OCI-LY7 (cell line): ENCODE measurements around the gene ZSCAN30. TPM values are rescaled to one million over a fixed set of nuclear protein-coding genes. Genes with fewer than 3 reads are reported as not detected.

Experiments
- BruUV-seq: library from RNA; stranded (reverse); fragments of 400-500 nt; replicated peaks from 2 replicates; lab custom pipeline; 2021; lab: Mats Ljungman, UMichigan
- CTCF ChIA-PET: fragments of 300-600 bp; sonication (Branson Sonifier 250); formaldehyde crosslinking; loops from one replicate; lab custom pipeline; 2022; ENCODE audit warnings: antibody characterized with exemption; ENCODE audit not compliant: unreplicated experiment; lab: Charles Lee
- POLR2A ChIA-PET: fragments of 300-600 bp; sonication (Branson Sonifier 250); formaldehyde crosslinking; loops from one replicate; lab custom pipeline; 2022; ENCODE audit warnings: antibody characterized with exemption; lab: Charles Lee
- DNase-seq: peaks from one replicate; pipeline ENCODE4 v3.0.0-alpha.2; 2015; ENCODE audit warnings: low spot score
- H2AFZ ChIP-seq: fragments of 200-600 bp; sonication (generic), shearing (Covaris generic); 2 replicates; pipeline ENCODE4 v1.6.1; 2014; ENCODE audit warnings: mild to moderate bottlenecking, antibody characterized with exemption, low read length, moderate library complexity
- H3K27ac ChIP-seq: fragments of 200-600 bp; sonication (generic); 2 replicates; pipeline ENCODE4 v1.5.1; 2014; ENCODE audit warnings: mixed run types, low read depth, mild to moderate bottlenecking, moderate library complexity, low read length, inconsistent platforms; ENCODE audit not compliant: poor library complexity, severe bottlenecking
- H3K36me3 ChIP-seq: fragments of 200-600 bp; sonication (generic); 2 replicates; pipeline ENCODE4 v1.6.1; 2014; ENCODE audit warnings: mild to moderate bottlenecking, antibody characterized with exemption, low read length, moderate library complexity, mixed read lengths; ENCODE audit not compliant: insufficient read depth
- H3K4me1 ChIP-seq: fragments of 200-600 bp; sonication (generic); 2 replicates; pipeline ENCODE4 v1.5.1; 2014; ENCODE audit warnings: mild to moderate bottlenecking, low read length; ENCODE audit not compliant: insufficient read depth, poor library complexity, severe bottlenecking
- H3K4me2 ChIP-seq: fragments of 200-600 bp; sonication (generic); 2 replicates; pipeline ENCODE4 v1.6.1; 2014; ENCODE audit warnings: mild to moderate bottlenecking, low read length
- H3K4me3 ChIP-seq: fragments of 200-600 bp; sonication (generic); 2 replicates; pipeline ENCODE4 v1.5.1; 2014; ENCODE audit warnings: mild to moderate bottlenecking, low read depth, low read length; ENCODE audit not compliant: poor library complexity, severe bottlenecking
- H3K79me2 ChIP-seq: fragments of 200-600 bp; sonication (generic); 2 replicates; pipeline ENCODE4 v1.6.1; 2016; ENCODE audit warnings: low read depth, mild to moderate bottlenecking, low read length, moderate library complexity, mixed read lengths; ENCODE audit not compliant: insufficient read depth
- H3K9me2 ChIP-seq: fragments of 200-600 bp; sonication (generic); 2 replicates; pipeline ENCODE4 v1.6.1; 2016; ENCODE audit warnings: mild to moderate bottlenecking, low read length, mixed read lengths; ENCODE audit not compliant: insufficient read depth
- H3K9me3 ChIP-seq: fragments of 200-600 bp; sonication (generic); 2 replicates; pipeline ENCODE4 v1.6.1; 2014; ENCODE audit warnings: mild to moderate bottlenecking, mixed run types, low read length, mixed read lengths
- H4K20me1 ChIP-seq: fragments of 200-600 bp; sonication (generic); 2 replicates; pipeline ENCODE4 v1.6.1; 2014; ENCODE audit warnings: mild to moderate bottlenecking, antibody characterized with exemption, low read length, moderate library complexity, mixed read lengths; ENCODE audit not compliant: insufficient read depth
- EZH2phosphoT487 ChIP-seq: fragments of 200-600 bp; sonication (generic); IDR thresholded peaks from 2 replicates; pipeline ENCODE4 v1.6.1; 2018; ENCODE audit warnings: low read depth, borderline replicate concordance, mild to moderate bottlenecking, mixed run types, antibody characterized with exemption, low read length, moderate library complexity, mixed read lengths
- intact Hi-C: fragments of 100-400 bp; cut with micrococcal nuclease; formaldehyde crosslinking; loops from one replicate; pipeline ENCODE4 v1.10.0; 2022; ENCODE audit not compliant: unreplicated experiment
- total RNA-seq, 2 experiments: library from RNA; depleted of rRNA in 1 of 2; stranded (reverse); fragments of >200 nt in 1 of 2; shearing (Covaris generic) in 1 of 2; gene quantifications; 2 replicates each; pipeline ENCODE4 v1.2.3, GENCODE V29; 2014 to 2022
- TF ChIP-seq, protein P1 (sequence below): fragments of 200-600 bp; sonication (generic); conservative IDR thresholded peaks from 2 replicates; pipeline ENCODE4 v1.5.1; 2014; ENCODE audit warnings: mild to moderate bottlenecking, antibody characterized with exemption, low read length, moderate library complexity, mixed read lengths

The ZSCAN30 gene
- total RNA-seq, 2 experiments from 2014 or later, result 4.3 to 7.6 TPM

DNA sequence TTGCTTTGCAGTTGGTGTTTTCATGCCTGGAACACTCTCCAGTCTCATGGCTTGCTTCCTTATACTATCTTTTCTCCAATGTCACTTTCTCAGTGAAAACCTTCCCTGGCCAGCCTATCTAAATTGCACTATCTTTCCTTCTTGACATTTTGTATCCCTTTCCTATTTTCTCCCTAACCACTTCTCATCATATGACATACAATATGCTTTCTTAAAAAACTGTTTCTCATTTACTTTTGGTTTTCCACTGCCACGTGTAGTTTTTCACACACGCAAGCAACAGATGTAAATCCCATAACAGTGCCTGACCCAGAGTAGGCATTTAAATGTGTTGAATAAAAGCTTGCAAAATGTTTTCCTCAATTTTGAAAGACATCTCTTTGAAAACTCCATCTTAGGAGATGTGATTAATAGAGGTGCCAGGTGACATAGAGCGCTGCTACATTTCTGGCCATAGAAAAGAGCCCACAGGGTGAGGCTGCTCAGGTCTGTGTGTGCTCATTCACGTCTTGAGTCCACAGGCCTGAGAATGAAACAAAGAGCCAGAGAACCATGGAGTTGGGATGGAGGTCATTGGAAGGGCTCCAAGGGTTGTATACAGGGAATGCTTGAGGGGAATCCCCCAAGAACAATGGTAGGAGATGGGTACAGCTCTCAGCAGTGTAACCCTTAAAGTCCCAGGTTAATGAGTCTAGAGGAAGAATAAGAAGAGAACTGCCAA is 41.5 kb upstream of the ZSCAN30 start:
- ChIA-PET POLR2A (no interaction called here), CTCF (no interaction called here)

DNA sequence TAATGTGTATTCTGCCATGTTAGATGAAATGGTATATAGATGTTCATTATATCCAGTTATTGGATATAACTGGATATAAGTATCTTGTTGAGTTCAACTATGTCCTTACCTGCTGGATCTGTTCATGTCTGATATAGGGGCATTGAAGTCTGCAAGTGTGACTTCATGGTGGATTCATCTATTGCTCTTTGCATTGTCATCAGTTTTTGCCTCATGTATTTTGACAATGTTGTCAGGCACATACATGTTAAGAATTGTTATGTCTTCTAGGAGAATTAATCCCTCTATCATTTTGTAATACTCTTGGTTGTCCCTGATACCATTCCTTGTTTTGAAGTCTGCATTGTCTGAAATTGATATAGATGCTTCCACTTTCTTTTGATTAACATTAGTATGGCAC is 38.8 kb upstream of the ZSCAN30 start:
- H3K4me2 ChIP-seq, result no peak overlapping the region
- no peak for DNase-seq
- BruUV-seq, result no TSS peak
- CTCF ChIA-PET, result no interaction called here
- no peaks in the 10 kb centered on the region for H3K9me2 ChIP-seq
- POLR2A ChIA-PET, result no interaction called here
- intact Hi-C loops, result no loop called here
- no peak overlapping the region for H3K27ac ChIP-seq
- H3K9me3 ChIP-seq, result no peaks in the 10 kb centered on the region
- H3K4me1 ChIP-seq, result no peaks in the 10 kb centered on the region
- peaks cover 24% of the 10 kb centered on the region for H3K36me3 ChIP-seq
- no peak overlapping the region for H3K4me3 ChIP-seq
- no peak for TF ChIP-seq EZH2phosphoT487
- TF ChIP-seq, protein P1, sequence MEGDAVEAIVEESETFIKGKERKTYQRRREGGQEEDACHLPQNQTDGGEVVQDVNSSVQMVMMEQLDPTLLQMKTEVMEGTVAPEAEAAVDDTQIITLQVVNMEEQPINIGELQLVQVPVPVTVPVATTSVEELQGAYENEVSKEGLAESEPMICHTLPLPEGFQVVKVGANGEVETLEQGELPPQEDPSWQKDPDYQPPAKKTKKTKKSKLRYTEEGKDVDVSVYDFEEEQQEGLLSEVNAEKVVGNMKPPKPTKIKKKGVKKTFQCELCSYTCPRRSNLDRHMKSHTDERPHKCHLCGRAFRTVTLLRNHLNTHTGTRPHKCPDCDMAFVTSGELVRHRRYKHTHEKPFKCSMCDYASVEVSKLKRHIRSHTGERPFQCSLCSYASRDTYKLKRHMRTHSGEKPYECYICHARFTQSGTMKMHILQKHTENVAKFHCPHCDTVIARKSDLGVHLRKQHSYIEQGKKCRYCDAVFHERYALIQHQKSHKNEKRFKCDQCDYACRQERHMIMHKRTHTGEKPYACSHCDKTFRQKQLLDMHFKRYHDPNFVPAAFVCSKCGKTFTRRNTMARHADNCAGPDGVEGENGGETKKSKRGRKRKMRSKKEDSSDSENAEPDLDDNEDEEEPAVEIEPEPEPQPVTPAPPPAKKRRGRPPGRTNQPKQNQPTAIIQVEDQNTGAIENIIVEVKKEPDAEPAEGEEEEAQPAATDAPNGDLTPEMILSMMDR, result no peak
- no peaks in the 10 kb centered on the region for H3K79me2 ChIP-seq
- H2AFZ ChIP-seq, result no peak overlapping the region
- no peaks in the 10 kb centered on the region for H4K20me1 ChIP-seq

More for the DNA sequence above, 41.5 kb upstream of the ZSCAN30 start:
- no peak overlapping the region for H3K4me2 ChIP-seq
- H3K27ac ChIP-seq, result no peak overlapping the region
- H3K79me2 ChIP-seq, result peaks cover 4% of the 10 kb centered on the region; the same call in 1 of the 2 replicates
- intact Hi-C loops, result no loop called here
- TF ChIP-seq, protein P1, result no peak
- TF ChIP-seq EZH2phosphoT487, result no peak
- H3K4me3 ChIP-seq, result no peak overlapping the region
- H3K9me3 ChIP-seq, result 0 out of 2 replicates have a peak, but pooled peaks cover 4% of the 10 kb centered on the region
- no TSS peak for BruUV-seq
- H3K4me1 ChIP-seq, result no peaks in the 10 kb centered on the region
- no peak overlapping the region for H2AFZ ChIP-seq
- peaks cover 49% of the 10 kb centered on the region for H3K36me3 ChIP-seq
- H3K9me2 ChIP-seq, result no peaks in the 10 kb centered on the region
- no peaks in the 10 kb centered on the region for H4K20me1 ChIP-seq
- no peak for DNase-seq
